ENCODE data around the gene C20orf202.
"Not testable (repeated sequence)": the region's sequence is repeated elsewhere in the genome, so short reads cannot be mapped to it uniquely, and the experiment has no call there.

The C20orf202 gene

DNA sequence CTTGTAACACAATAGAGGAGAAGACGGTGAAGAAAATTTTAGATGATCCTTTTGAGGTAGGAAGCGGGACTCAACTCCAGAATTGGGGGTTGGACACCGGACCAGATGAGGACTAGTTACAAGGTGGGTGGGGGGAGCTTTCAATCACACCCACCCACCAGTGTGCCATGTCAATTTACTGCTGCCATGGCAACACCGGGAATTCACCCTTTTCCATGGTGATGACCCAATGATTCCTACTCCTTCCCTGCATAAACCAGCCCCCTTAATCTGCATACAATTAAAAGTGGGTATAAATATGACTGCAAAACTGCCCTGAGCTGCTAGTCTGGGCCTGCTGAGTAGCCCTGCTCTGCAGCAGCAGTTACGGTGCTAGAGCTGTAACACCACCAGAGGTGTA lies 37.3 kb downstream of the C20orf202 start:
- H3K27ac ChIP-seq: no peak overlapping the region
- no peak for DNase-seq (ENCODE audit: low read depth, low spot score)

DNA sequence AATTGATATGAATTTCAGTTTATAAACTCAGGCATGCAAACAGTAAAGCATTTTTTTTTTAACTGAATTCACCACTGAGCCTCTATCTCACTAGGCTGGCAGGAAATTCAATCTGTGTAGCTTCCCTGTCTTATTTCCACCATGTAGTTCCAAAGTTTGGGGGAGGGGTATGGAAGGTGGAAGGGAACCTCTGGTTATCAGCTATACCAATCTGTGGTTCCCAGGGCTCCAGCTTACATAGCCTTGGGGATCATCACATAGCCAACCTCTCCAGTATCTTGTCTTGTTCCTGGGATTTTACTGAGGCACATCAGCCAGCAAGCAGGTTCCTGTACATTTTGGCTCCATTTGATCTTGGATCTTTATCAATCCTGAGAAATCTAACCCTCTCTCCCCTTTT lies 38.2 kb downstream of the C20orf202 start:
- DNase-seq (ENCODE audit: low read depth, low spot score): no peak
- no peak overlapping the region for H3K27ac ChIP-seq

DNA sequence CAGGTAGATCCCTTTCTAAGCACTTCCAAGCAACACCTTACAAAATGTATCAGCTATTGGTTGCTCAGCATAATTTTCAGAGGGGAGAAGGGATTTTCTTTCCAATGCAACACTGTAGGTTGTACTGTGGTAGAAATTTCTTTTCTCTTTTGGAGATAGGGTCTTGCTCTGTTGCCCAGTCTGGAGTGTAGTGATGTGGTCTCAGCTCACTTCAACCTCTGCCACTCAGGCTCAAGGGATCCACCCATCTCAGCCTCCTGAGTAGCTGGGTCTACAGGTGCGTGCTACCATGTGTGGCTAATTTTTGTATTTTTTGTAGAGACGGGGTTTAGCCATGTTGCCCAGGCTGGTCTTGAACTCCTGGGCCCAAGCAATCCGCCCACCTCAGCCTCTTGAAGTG lies 38.8 kb downstream of the C20orf202 start:
- DNase-seq (ENCODE audit: low read depth, low spot score): no peak
- no peak overlapping the region for H3K27ac ChIP-seq

DNA sequence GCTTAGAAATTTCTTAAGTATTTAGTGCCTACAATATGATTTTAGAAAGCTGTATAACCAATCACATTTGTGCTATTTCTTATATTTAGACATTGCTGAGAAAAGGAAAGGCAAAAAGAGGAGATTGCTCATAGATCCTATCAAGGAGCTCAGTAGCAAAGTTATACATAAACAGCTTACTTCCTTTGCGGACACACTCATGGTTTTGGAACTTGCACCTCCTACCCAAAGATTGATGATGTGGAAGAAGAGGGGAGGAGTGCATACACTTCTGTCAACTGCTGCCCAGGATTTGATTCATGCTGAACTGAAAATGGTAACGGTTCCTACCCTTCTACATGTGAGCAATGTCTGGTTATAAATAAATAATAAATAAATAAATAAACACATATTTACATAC lies 39.3 kb downstream of the C20orf202 start:
- H3K27ac ChIP-seq: no peak overlapping the region
- no peak for DNase-seq (ENCODE audit: low read depth, low spot score)

DNA sequence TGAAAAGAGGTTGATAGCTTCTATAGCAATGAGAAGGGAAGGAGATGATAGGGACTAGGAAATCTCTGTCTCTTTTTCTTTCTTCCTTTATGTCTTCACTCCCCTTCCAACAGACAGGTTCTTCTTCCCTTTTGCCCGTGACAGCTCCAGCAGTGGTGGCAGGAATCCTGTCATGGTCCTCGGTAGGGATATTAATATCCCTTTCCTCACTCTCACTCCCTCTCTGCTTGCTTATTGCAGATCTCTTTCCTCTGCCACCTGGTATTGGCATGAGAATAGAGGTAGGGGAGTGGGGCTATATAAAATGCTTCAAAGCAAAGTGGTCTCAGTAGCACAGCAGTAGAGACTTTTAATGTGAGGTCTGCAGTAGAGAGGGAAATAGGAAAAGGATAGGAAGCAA lies 42.3 kb downstream of the C20orf202 start:
- H3K27ac ChIP-seq: no peak overlapping the region
- DNase-seq (ENCODE audit: low read depth, low spot score): no peak

DNA sequence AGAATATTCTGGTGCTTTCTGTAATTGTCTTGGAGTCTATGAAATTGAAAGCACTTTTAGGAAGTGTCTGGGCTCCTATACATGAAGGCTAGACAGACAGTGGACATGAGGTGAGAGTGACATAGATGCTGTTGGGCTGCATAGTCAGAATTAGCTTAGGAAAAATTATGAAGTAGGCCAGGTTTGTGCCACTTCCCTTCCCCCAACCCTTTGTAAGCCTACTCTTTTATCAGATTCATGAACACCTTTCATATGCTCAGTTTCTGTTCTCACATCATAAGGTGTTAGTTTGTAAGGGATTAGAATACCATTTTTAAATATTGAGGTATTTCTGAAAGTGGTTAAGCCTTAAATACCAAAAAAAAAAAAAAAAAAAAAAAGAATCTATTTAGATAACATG lies 44.4 kb downstream of the C20orf202 start:
- H3K27ac ChIP-seq: no peak overlapping the region
- DNase-seq (ENCODE audit: low read depth, low spot score): no peak

DNA sequence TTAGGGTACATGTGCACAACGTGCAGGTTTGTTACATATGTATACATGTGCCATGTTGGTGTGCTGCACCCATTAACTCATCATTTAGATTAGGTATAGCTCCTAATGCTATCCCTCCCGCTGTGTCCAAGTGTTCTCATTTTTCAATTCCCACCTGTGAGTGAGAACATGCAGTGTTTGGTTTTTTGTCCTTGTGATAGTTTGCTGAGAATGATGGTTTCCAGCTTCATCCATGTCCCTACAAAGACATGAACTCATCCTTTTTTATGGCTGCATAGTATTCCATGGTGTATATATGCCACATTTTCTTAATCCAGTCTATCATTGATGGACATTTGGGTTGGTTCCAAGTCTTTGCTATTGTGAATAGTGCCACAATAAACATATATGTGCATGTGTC lies 47.0 kb downstream of the C20orf202 start:
- not testable (repeated sequence) for H3K27ac ChIP-seq; DNase-seq (ENCODE audit: low read depth, low spot score)

DNA sequence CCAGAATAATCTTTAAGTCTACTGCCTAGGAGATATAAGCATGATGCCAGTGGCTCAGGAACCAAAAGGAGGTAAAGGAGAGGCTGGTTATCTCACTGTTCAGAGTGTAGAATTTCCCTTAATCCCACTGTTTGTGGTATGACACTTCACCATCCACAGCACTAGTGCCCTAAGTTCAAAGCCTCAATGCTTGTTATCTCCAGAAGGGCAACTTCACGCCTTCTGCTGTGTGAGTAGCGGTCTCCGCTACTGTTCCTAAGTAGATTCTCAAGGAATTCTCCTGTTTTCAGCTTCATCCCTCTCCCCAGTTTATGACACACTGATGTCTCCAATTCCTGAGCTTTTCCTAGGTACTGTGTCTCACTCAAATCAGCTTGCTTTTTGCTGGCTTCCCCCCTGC lies 49.2 kb downstream of the C20orf202 start:
- H3K27ac ChIP-seq: no peak overlapping the region
- DNase-seq (ENCODE audit: low read depth, low spot score): no peak

DNA sequence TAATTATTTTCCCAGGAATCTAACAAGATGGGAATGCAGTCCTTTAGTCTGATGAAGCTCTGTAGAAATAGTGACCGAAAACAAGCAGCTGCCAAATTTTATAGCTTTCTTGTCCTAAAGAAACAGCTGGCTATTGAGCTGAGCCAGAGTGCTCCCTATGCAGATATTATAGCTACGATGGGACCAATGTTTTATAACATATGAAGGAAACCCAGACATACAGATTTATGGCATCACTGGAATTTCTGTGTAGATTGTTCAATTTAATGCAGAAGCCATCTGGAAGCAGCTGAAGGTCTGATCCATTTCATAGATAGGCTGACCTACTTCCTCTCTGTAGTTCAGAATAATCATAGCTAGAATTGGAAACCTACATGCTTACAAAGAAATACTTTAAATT lies 51.0 kb downstream of the C20orf202 start:
- DNase-seq (ENCODE audit: low read depth, low spot score): no peak
- no peak overlapping the region for H3K27ac ChIP-seq

DNA sequence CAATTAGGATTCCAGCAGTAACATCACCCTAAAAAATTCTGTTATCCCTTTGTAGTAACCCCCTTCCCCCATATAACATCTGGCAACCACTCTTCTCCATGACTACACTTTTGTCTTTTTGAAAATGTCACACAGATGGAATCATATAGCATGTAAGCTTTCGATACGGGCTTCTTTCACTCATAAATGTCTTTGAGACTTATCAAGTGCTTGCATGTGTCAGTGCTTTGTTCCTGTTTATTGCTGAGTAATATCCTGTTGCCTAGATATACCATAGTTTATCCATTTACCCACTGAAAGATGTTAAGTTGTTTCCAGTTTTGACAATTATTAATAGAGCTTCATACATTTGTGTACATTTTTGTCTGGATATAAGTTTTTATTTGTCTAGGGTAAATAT lies 52.4 kb downstream of the C20orf202 start:
- no peak overlapping the region for H3K27ac ChIP-seq
- DNase-seq (ENCODE audit: low read depth, low spot score): no peak
